Measurements from ENCODE around the gene SNX19.

The SNX19 gene

GRCh38 chr11:130842001-130842400 is 74.3 kb downstream of the SNX19 start:
- H3K36me3 Mint-ChIP-seq (ENCODE audit: insufficient read depth), result no peaks in the 10 kb centered on the region
- H3K27ac Mint-ChIP-seq (ENCODE audit: low read depth), result no peak overlapping the region
- H3K4me1 Mint-ChIP-seq, result no peaks in the 10 kb centered on the region
- no peak overlapping the region for H3K4me3 Mint-ChIP-seq
- ATAC-seq (replicated peaks; ENCODE audit: extremely low read depth, poor library complexity, severe bottlenecking), result no peak
- peaks cover 88% of the 10 kb centered on the region for H3K27me3 Mint-ChIP-seq
- no peak for DNase-seq (ENCODE audit: low spot score in 2 of 2)
- H3K9me3 Mint-ChIP-seq, result peaks cover 4% of the 10 kb centered on the region

DNA sequence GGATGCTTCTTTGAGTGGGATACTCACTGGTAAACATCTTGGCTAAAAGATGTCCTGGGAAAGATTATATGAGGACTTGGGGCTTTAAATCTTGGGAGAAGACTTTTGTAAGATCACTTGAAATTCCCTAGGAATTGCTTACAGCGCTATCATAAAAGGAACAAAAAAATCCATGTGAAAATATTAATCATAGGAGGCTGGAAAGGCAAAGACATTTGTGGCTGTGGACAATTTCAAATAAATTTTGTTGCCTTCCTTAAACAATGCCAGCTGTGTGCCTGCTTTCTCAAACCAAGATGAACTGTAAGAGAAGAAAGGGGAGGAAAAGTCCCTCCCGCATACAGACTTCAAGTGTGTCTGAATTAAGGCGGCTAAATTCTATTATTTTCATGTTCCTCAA is 75.6 kb downstream of the SNX19 start:
- DNase-seq (ENCODE audit: low spot score in 2 of 2), result no peak

DNA sequence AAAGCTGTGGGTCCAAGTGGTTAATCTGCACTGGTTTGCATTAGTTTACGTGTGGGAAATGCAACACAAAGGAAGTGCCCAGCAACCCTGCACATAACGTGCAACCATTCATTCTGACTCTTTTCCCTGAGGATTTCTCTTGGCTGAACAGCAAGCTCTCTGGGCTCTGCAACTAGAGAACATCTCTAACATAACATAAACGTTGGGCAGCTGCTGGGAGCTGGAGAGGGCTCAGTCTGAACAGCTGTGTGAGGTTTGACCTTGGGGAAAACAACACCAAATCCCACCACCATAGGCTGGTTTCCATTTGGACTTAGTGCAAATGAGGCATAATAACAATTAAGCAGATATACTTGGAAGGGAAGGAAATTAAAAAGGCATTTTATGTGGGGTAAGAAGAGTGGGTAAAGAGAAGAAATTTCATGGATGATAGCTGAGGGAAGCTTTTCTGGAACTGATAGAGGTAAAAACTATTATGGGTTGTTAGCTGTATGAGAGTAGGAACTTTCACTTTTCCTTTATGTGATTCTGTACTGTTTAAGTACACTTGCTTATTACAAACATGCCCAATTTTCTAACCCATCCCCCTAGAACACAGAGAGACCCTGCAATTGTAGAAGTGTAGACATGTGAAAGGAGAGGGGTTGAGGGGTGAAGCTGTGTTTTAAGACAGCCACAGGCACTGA is 76.2 kb downstream of the SNX19 start:
- H3K4me3 Mint-ChIP-seq, result no peak overlapping the region
- ATAC-seq (replicated peaks; ENCODE audit: extremely low read depth, poor library complexity, severe bottlenecking), result no peak
- no peak for DNase-seq (ENCODE audit: low spot score in 2 of 2)
- H3K9me3 Mint-ChIP-seq, result peaks cover 6% of the 10 kb centered on the region
- peaks cover 78% of the 10 kb centered on the region for H3K27me3 Mint-ChIP-seq
- no peak overlapping the region for H3K27ac Mint-ChIP-seq (ENCODE audit: low read depth)
- no peaks in the 10 kb centered on the region for H3K4me1 Mint-ChIP-seq
- H3K36me3 Mint-ChIP-seq (ENCODE audit: insufficient read depth), result no peaks in the 10 kb centered on the region

More for the DNA sequence above, 75.6 kb downstream of the SNX19 start:
- Mint-ChIP-seq H3K27me3 (peaks cover 83% of the 10 kb centered on the region), H3K4me1 (no peaks in the 10 kb centered on the region), H3K36me3 (ENCODE audit: insufficient read depth) (no peaks in the 10 kb centered on the region), H3K9me3 (peaks cover 6% of the 10 kb centered on the region), H3K4me3 (no peak overlapping the region), H3K27ac (ENCODE audit: low read depth) (no peak overlapping the region)
- ATAC-seq (replicated peaks; ENCODE audit: extremely low read depth, poor library complexity, severe bottlenecking), result no peak

- Mint-ChIP-seq H3K4me1 (no peaks in the 10 kb centered on the region), H3K27ac (ENCODE audit: low read depth) (no peak overlapping the region), H3K9me3 (peaks cover 6% of the 10 kb centered on the region), H3K27me3 (peaks cover 53% of the 10 kb centered on the region), H3K4me3 (no peak overlapping the region), H3K36me3 (ENCODE audit: insufficient read depth) (no peaks in the 10 kb centered on the region)
- DNase-seq (ENCODE audit: low spot score in 2 of 2) (no peak), ATAC-seq (replicated peaks; ENCODE audit: extremely low read depth, poor library complexity, severe bottlenecking) (no peak)
Observed at GRCh38 chr11:130837194-130837593, 79.1 kb downstream of the SNX19 start.

DNA sequence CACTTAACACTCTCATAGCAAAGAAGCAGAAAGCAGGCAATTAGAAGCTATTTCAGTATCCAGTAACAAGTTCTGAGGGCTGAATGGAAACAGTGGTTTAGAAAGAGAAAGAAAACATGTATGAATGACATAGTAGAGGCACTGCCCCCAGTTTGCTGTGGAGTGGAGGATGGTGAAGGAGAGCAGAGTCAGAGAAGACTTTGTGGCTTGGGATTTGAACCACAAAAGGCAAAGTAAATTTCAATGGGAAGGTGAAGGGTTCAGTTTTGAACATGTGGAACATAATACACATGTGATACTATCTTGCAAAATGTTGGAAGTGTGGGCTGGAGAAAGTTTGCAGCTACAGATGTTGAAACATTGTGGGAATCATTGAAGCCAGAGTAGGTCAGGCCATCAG is 81.4 kb downstream of the SNX19 start:
- DNase-seq (ENCODE audit: low spot score in 2 of 2) (no peak), ATAC-seq (replicated peaks; ENCODE audit: extremely low read depth, poor library complexity, severe bottlenecking) (no peak)
- Mint-ChIP-seq H3K36me3 (ENCODE audit: insufficient read depth) (no peaks in the 10 kb centered on the region), H3K4me1 (no peaks in the 10 kb centered on the region), H3K4me3 (no peak overlapping the region), H3K27ac (ENCODE audit: low read depth) (no peak overlapping the region), H3K27me3 (peaks cover 44% of the 10 kb centered on the region), H3K9me3 (peaks cover 6% of the 10 kb centered on the region)

GRCh38 chr11:130832566-130833425 is 83.5 kb downstream of the SNX19 start:
- ATAC-seq (replicated peaks; ENCODE audit: extremely low read depth, poor library complexity, severe bottlenecking) (no peak), DNase-seq (ENCODE audit: low spot score in 2 of 2) (no peak)
- H3K4me1 Mint-ChIP-seq, result no peaks in the 10 kb centered on the region
- H3K9me3 Mint-ChIP-seq, result peaks cover 6% of the 10 kb centered on the region
- H3K4me3 Mint-ChIP-seq, result no peak overlapping the region
- no peaks in the 10 kb centered on the region for H3K36me3 Mint-ChIP-seq (ENCODE audit: insufficient read depth)
- H3K27ac Mint-ChIP-seq (ENCODE audit: low read depth), result no peak overlapping the region
- peaks cover 34% of the 10 kb centered on the region for H3K27me3 Mint-ChIP-seq

DNA sequence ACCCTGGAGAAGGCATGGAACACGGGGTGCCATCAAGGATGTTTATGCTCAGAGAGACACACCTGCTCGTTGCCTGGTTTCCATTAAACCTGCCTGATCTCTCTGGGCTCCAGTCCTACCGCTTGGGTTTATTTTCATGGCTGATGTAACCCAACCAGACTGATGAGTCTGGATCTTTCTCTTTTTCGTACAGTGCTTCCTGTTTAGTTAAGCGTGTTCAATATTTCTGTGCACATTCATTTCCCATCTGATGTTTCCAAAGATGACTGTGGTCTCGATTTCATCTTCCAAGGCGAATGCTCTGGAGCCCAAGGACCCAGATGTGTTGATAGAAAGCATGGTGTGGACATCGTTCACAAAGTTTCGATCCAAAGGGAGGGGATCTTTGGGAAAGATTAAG is 84.3 kb downstream of the SNX19 start:
- H3K27ac Mint-ChIP-seq (ENCODE audit: low read depth), result no peak overlapping the region
- DNase-seq (ENCODE audit: low spot score in 2 of 2) (no peak), ATAC-seq (replicated peaks; ENCODE audit: extremely low read depth, poor library complexity, severe bottlenecking) (no peak)
- H3K4me1 Mint-ChIP-seq, result no peaks in the 10 kb centered on the region
- H3K4me3 Mint-ChIP-seq, result no peak overlapping the region
- H3K36me3 Mint-ChIP-seq (ENCODE audit: insufficient read depth), result no peaks in the 10 kb centered on the region
- peaks cover 2% of the 10 kb centered on the region for H3K9me3 Mint-ChIP-seq
- H3K27me3 Mint-ChIP-seq, result peaks cover 26% of the 10 kb centered on the region

GRCh38 chr11:130831506-130831905 is 84.8 kb downstream of the SNX19 start:
- H3K9me3 Mint-ChIP-seq, result no peaks in the 10 kb centered on the region
- DNase-seq (ENCODE audit: low spot score in 2 of 2), result no peak
- H3K36me3 Mint-ChIP-seq (ENCODE audit: insufficient read depth), result no peaks in the 10 kb centered on the region
- no peak for ATAC-seq (replicated peaks; ENCODE audit: extremely low read depth, poor library complexity, severe bottlenecking)
- peaks cover 21% of the 10 kb centered on the region for H3K27me3 Mint-ChIP-seq
- no peak overlapping the region for H3K27ac Mint-ChIP-seq (ENCODE audit: low read depth)
- no peak overlapping the region for H3K4me3 Mint-ChIP-seq
- H3K4me1 Mint-ChIP-seq, result no peaks in the 10 kb centered on the region

DNA sequence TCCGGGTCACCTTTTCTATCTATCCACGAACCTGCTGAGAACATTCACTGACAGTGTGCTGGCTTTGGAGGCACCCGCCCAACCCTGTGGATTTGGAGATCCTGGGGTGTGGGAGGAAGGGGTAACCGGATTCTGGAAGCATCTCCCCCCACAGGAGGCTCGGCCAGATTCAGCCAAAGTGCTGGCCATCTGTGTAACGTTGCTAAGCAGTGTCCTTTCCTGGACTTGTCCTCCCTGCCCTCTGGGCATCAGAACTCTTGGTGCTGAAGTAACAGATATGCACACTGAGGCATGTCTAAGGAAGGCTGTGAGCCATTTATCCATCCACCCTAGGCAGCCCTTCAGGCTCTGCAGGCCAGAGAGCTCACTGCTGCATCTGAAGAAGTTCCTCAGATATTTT is 85.7 kb downstream of the SNX19 start:
- DNase-seq (ENCODE audit: low spot score in 2 of 2) (no peak), ATAC-seq (replicated peaks; ENCODE audit: extremely low read depth, poor library complexity, severe bottlenecking) (no peak)
- Mint-ChIP-seq H3K4me1 (no peaks in the 10 kb centered on the region), H3K36me3 (ENCODE audit: insufficient read depth) (no peaks in the 10 kb centered on the region), H3K27me3 (peaks cover 21% of the 10 kb centered on the region), H3K27ac (ENCODE audit: low read depth) (no peak overlapping the region), H3K9me3 (no peaks in the 10 kb centered on the region), H3K4me3 (no peak overlapping the region)

- no peaks in the 10 kb centered on the region for H3K36me3 Mint-ChIP-seq (ENCODE audit: insufficient read depth)
- no peak for DNase-seq (ENCODE audit: low spot score in 2 of 2)
- H3K27me3 Mint-ChIP-seq, result peaks cover 21% of the 10 kb centered on the region
- no peak for ATAC-seq (replicated peaks; ENCODE audit: extremely low read depth, poor library complexity, severe bottlenecking)
- H3K27ac Mint-ChIP-seq (ENCODE audit: low read depth), result no peak overlapping the region
- no peaks in the 10 kb centered on the region for H3K9me3 Mint-ChIP-seq
- H3K4me1 Mint-ChIP-seq, result no peaks in the 10 kb centered on the region
- H3K4me3 Mint-ChIP-seq, result no peak overlapping the region
Observed at GRCh38 chr11:130829920-130830511, 86.3 kb downstream of the SNX19 start.

DNA sequence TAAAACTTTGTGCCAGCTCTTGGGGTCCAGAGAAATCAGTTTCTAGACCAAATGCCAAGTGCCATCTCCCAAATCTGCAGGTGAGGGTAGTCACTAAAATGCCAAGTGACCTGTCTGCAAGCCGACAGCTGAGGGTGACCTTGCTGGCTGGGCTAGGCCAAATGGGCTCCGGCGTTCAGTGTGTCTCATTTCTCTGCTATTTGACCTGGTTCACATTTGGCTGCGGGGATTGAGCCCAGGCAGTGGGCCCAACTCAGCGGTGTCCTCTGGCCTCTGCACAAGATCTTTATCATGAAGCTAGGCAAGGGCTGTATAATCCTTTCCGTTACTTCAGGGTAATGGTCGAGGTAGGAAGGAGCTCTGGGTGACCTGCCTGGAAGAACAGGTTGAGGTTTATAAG is 87.5 kb downstream of the SNX19 start:
- Mint-ChIP-seq H3K4me1 (no peaks in the 10 kb centered on the region), H3K36me3 (ENCODE audit: insufficient read depth) (no peaks in the 10 kb centered on the region), H3K27me3 (peaks cover 21% of the 10 kb centered on the region), H3K4me3 (no peak overlapping the region), H3K27ac (ENCODE audit: low read depth) (no peak overlapping the region), H3K9me3 (no peaks in the 10 kb centered on the region)
- DNase-seq (ENCODE audit: low spot score in 2 of 2), result no peak
- ATAC-seq (replicated peaks; ENCODE audit: extremely low read depth, poor library complexity, severe bottlenecking), result no peak

DNA sequence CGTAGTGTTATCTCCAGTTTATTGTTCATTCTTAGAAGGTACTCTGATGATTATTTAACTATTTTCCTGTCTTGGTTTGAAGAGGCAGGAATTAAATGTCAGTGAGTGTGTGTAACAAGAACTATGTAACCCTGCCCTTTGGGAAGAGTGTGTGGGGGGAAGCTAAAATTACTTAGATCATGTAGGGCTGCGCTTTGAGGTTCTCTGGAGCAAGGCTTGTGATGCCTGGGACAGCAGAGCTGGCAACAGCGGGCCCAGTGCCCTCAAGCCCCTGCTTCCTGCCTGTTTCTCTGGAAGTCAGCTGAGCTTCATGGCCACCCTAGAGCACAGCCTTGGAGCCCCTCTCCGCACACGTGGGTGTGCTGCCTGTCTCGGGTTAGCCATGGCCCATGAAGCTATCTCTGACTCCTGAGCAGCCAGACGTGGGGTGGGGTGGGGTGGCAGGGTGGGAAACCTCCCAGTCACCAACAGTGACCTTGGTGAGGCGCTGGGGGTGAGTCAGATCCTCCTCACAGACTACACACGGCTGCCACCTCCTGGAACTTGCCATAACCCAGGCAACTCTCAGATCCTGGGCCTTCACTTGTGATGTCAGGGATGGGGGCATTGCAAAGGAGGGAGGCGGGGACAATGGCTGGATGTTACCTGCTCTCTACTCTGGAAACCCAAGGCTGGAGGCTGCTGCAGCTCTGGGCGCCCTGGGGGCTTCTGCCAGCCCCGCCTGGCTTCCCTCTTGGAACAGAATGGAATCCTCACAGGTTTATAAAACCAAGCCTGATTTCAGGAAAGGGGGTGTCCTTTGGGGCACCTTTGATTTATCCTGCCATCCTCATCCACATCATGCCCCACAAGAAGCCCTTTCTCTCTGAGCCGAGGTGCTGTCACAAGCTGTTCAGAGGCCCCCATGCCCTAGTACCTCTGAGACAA is 88.6 kb downstream of the SNX19 start:
- no peak for ATAC-seq (replicated peaks; ENCODE audit: extremely low read depth, poor library complexity, severe bottlenecking)
- Mint-ChIP-seq H3K4me1 (no peaks in the 10 kb centered on the region), H3K36me3 (ENCODE audit: insufficient read depth) (no peaks in the 10 kb centered on the region), H3K27ac (ENCODE audit: low read depth) (no peak overlapping the region), H3K27me3 (peaks cover 21% of the 10 kb centered on the region), H3K4me3 (no peak overlapping the region), H3K9me3 (no peaks in the 10 kb centered on the region)
- no peak for DNase-seq (ENCODE audit: low spot score in 2 of 2)

Data from central memory CD8-positive, alpha-beta T cell (primary cell).